HG02610 (cell line): ENCODE data around the gene A2ML1.
"Not testable (repeated sequence)": the region's sequence is repeated elsewhere in the genome, so short reads cannot be mapped to it uniquely, and the experiment has no call there.

Experiments
- ATAC-seq: cut with Tn5 transposase; IDR thresholded peaks from one replicate; pipeline ENCODE4 v1.9.1; 2021; ENCODE audit warnings: mild to moderate bottlenecking, moderate library complexity; ENCODE audit not compliant: unreplicated experiment

The A2ML1 gene

DNA sequence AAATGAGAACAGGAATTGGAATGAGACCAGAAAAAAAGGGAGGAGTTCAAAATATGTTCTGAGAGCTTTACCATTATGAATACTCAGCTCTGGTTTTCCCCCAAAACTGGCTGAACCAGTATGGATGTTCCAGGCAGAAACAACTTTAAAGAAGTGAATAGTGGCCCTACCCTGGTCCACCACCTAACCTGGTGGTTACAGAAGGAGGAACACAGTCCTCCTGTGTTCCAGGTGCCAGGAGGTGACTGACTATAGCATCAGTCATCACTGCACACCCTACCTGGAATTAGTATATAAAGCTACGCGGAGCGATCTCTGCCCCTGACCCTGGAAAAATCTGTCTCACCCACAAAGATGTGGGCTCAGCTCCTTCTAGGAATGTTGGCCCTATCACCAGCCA, at the start of gene A2ML1:
Gene A2ML1, plus strand, starts transcription at position 324 of the 400 bp plus-strand sequence. Its CDS starts 31 bp downstream, at position 355.
- ATAC-seq, result no peak

DNA sequence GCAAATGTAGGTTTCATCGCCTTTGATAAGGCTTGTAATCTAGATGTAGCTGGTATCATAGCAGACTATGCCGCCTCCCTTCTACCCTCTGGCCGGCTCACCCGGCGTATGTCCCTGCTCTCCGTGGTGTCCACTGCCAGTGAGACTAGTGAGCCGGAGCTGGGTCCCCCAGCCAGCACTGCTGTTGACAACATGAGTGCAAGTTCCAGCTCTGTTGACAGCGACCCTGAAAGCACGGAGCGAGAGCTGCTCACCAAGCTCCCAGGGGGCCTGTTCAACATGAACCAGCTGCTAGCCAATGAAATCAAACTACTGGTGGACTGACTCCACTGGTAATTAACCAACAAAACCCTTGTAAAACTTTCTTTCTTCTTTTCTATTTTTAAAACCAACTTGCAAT, 49.0 kb upstream of the A2ML1 start:
- ATAC-seq, result no peak

DNA sequence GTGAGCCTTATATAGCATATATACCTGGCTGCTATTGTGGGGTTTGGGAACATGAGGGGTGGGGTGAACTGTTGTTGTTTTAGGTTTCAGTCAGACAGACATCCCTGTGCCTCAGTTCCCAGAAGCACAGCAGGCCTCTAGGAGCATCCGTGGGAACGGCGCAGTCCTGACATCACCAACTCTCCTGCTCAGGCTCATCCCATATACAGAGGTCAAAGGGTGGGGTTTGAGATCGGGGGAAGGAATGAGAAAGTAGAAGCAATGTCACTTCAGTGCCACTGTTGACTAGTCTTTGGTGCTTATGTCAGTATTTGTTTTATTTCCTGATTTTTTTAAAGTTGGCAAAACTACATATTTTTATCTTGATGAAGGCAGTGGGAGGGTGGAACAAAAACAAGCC, 43.1 kb upstream of the A2ML1 start:
- no peak for ATAC-seq

DNA sequence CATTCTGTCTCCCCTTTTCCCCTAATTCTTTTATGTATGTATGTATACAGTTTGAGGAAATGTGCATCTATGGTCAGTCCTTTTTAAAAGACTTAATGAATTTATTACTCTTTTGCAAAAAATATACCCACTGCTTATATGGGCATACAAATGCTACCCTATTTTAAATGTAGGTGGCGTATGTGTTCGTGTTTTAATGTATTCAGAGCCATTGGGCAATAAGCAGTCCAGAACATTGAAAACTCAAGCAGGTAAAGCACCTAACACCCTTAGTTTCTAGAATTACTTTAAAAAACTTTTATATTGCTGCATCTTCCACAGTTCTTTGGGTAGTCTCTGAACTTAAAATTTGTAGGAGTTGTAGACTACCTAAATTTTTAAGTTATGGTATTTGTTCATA, 42.6 kb upstream of the A2ML1 start:
- ATAC-seq, result no peak

DNA sequence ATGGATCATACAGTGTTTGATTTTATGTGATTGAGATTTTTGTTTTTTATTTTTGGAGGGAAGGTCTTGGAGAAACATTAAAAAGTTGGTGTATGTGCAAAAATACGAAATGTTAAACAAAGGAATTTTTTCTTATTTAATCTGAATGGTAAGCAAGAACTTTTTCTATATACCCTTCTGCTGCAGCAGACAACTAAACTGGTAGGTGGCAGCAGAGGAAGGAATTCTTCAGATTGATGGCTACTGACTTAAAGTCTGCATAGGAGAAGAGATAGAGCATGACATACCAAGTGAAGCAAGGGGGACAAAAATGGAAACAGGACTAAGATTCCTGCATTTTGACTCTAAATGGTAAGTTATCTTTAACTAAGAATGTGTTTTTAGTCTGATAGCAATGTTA, 42.0 kb upstream of the A2ML1 start:
- no peak for ATAC-seq

DNA sequence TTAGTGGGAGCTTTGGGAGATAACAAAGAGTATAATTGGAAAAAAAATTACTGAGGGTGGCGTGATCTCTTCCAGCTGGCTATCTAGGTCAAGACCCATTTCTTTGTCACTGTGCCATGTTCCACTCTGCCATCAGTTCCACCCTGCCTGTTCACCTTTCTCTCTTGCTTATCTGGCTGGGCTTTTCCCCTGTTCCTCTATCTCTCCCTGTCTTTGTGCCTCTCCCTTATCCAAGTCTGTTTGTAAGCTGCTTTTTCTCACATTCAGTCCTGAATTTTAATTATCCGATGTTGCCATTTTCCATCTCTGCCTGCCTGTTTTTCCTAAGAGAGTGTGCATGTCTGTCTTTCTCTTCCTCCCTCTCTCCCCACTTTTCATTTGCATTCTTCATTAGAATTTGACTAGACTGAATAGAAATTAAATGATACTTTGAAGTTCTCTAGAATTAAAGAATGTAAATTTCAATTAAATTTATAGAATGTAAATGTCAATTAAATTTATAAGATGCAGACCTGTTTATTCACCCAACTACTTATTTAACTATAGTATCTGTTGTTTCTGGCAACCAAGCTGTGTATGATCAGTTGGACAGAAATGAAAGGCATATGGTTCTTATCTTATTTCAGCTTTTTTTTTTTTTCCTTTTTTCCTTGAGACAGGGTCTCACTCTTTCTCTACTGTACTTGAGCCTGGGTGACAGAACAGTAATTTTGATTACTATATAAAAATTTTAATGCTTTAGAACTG, 40.9 kb upstream of the A2ML1 start:
- ATAC-seq, result no peak

DNA sequence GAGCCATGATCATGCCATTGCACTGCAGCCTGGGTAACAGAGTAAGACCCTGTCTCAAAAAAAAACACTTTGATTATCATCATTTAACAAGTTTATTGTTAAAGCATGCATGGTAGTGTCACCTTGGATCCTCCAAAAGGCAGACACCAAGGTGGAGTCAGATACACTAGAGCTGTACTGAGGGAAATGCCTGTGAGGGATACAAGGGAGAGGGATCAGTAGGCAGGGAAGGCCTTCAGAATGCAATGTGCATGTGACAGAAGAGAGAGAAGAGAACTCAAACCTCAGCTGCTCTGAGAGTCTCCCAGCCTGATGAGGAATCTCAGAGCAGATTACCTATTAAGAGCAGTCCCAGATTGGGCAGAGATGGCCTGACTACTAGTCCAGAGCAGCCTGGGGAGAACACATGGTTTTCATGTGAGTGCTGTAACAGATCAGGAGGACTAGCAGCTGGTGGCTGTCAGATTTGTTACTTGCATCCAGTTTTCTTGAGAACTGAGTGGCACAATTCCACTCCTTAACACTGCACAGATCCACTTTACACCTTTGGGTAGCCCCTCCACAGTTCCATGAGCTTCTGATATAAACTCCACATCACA, 38.0 kb upstream of the A2ML1 start:
- ATAC-seq, result no peak

DNA sequence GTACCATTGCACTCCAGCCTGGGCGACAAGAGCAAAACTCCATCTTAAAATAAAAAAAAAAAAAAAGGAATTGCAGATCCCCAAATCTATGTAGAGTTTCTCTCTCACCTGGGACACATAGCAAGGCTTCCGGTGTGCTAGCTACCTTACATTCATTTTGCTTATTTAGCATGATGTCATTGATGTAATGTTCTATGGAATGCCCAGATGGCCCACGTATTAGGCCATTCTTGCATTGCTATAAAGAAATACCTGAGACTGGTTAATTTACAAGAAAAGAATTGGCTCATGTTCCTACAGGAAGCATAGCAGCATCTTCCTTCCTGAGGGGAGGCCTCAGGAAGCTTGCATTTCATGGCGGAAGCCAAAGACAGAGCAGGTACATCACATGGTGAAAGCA, 36.9 kb upstream of the A2ML1 start:
- no peak for ATAC-seq

DNA sequence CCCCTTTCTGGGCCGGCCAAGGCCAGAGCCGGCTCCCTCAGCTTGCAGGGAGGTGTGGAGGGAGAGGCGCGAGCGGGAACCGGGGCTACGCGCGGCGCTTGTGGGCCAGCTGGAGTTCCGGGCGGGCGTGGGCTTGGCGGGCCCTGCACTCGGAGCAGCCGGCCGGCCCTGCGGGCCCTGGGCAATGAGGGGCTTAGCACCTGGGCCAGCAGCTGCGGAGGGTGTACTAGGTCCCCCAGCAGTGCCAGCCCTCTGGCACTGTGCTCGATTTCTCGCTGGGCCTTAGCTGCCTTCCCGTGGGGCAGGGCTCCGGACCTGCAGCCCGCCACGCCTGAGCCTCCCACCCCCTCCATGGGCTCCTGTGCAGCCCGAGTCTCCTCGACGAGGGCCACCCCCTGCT, 35.2 kb upstream of the A2ML1 start:
- not testable (repeated sequence) for ATAC-seq

DNA sequence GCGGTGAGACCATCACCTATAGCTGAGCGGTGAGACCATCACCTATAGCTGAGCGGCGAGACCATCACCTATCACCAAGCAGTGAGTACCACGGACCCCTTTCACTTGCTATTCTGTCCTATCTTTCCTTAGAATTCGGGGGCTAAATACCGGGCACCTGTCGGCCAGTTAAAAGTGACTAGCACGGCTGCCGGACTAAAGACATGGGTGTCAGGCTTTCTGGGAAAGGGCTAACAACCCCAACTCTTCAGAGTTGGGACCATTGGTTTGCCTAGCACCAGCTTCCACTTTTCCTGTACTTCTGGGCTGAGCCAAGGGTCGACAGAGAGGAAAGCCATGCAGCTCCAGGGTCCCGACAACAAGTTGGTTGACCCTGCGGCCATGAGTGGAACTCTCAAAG, 33.7 kb upstream of the A2ML1 start:
- ATAC-seq, result not testable (repeated sequence)

DNA sequence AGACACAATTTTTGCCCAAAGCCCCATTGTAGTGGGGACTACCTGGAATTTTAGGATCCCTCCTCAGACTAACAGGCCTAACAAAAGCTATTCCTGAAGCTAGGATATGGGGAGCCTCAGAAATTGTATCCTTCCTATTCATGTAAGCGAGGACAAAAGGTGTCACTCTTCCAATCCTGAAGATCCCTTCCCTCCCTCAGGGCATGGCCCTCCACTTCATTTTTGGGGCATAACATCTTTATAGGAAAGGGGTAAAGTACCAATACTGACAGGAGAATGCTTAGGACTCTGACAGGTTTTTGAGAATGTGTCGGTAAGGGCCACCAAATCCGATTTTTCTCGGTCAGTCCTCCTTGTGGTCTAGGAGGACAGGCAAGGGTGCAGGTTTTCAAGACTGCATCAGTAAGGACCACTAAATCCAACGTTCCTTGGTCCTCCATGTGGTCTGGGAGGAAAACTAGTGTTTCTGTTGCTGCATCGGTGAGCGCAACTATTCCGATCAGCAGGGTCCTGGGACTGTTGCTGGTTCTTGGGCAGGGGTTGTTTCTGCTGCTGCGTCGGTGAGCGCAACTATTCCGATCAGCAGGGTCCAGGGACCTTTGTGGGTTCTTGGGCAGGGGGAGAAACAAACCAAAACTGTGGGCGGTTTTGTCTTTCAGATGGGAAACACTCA, 32.9 kb upstream of the A2ML1 start:
- not testable (repeated sequence) for ATAC-seq

DNA sequence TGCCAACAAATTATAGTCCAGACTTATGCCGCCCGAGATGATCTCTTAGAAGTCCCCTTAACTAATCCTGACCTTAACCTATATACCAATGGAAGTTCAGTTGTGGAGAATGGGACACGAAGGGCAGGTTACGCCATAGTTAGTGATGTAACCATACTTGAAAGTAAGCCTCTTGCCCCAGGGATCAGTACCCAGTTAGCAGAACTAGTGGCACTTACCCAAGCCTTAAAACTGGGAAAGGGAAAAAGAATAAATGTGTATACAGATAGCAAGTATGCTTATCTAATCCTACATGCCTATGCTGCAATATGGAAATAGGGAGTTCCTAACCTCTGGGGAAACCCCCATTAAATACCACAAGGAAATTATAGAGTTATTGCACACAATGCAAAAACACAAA, 29.2 kb upstream of the A2ML1 start:
- not testable (repeated sequence) for ATAC-seq

DNA sequence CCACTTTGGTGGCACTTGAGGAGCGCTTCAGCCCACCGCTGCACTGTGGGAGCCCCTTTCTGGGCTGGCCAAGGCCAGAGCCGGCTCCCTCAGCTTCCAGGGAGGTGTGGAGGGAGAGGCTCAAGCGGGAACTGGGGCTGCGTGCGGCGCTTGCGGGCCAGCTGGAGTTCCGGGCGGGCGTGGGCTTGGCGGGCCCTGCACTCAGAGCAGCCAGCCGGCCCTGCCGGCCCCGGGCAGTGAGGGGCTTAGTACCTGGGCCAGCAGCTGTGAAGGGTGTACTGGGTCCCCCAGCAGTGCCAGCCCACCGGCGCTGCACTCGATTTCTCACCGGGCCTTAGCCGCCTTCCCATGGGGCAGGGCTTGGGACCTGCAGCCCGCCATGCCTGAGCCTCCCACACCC, 27.8 kb upstream of the A2ML1 start:
- ATAC-seq, result not testable (repeated sequence)

DNA sequence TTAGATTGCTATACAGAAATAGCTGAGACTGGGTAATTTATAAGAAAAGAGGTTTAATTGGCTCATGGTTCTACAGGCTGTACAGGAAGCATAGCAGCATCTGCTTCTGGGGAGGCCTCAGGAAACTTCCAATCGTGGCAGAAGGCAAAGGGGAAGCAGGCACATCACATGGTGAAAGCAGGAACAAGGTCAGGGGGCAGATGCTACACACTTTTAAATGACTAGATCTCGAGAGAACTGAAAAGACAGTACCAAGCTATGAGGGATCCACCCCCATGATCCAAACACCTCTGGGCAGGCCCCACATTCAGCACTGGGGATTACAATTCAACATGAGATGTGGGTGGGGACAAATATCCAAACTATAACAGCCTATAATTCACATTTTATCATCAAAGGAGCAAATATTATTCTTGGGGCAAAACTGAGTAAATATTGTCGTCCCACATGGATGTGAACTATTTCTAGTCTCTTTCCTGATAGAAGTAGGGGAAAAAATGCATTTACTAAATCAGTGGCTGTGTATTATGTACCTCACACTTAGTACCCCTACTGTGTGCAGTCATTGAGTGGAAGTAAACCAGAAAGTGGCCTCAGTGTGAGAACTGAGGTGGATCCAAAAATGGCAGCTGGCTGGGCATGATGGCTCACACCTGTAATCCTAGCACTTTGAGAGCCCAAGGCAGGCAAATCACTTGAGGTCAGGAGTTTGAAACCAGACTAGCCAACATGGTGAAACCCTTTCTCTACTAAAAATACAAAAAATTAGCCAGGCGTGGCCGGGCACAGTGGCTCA, 25.4 kb upstream of the A2ML1 start:
- no peak for ATAC-seq

DNA sequence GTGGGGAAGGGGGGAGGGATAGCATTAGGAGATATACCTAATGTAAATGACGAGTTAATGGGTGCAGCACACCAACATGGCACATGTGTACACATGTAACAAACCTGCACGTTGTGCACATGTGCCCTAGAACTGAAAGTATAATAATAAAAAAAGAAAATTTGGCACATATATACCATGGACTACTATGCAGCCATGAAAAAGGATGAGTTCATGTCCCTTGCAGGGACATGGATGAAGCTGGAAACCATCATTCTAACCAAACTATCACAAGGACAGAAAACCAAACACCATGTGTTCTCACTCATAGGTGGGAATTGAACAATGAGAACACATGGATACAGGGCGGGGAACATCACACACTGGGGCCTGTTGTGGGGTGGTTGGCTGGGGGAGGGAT, 21.2 kb upstream of the A2ML1 start:
- ATAC-seq, result not testable (repeated sequence)

DNA sequence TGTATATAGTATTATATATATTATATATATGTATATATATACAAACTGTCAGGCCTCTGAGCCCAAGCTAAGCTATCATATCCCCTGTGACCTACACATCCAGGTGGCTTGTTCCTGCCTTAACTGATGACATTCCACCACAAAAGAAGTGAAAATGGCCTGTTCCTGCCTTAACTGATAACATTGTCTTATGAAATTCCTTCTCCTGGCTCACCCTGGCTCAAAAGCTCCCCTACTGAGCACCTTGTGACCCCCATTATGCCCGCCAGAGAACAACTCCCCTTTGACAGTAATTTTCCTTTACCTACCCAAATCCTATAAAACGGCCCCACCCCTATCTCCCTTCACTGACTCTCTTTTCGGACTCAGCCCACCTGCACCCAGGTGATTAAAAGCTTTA, 17.6 kb upstream of the A2ML1 start:
- not testable (repeated sequence) for ATAC-seq

DNA sequence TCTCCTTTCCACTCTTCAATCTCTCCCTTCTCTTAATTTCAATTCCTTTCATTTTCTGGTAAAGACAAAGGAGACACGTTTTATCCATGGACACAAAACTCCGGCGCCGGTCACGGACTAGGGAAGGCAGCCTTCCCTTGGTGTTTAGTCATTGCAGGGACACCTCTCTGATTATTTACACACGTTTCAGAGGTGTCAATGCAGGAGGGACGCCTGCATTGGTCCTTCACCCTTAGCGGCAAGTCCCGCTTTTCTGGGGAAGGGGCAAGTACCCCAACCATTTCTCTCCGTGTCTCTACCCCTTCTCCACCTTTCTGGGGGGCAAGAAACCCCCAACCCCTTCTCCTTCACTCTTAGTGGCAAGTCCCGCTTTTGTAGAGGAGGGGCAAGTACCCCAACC, 16.9 kb upstream of the A2ML1 start:
- not testable (repeated sequence) for ATAC-seq

DNA sequence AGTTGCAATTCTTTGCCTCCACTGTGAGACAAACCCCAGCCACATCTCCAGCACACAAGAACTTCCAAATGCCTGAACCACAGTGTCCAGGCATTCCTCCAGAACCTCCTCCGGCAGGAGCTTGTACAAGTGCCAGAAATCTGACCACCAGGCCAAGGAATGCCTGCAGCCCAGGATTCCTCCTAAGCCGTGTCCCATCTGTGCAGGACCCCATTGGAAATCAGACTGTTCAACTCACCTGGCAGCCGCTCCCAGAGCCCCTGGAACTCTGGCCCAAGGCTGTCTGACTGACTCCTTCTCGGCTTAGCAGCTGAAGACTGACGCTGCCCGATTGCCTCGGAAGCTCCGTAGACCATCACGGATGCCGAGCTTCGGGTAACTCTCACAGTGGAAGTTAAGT, 15.3 kb upstream of the A2ML1 start:
- ATAC-seq, result not testable (repeated sequence)

DNA sequence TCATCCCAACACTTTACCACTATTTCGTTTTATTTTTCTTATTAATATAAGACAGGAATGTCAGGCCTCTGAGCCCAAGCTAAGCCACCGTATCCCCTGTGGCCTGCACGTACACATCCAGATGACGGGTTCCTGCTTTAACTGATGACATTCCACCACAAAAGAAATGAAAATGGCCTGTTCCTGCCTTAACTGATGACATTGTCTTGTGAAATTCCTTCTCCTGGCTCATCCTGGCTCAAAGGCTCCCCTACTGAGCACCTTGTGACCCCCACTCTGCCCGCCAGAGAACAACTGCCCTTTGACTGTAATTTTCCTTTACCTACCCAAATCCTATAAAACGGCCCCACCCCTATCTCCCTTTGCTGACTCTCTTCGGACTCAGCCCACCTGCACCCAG, 12.3 kb upstream of the A2ML1 start:
- ATAC-seq, result not testable (repeated sequence)

DNA sequence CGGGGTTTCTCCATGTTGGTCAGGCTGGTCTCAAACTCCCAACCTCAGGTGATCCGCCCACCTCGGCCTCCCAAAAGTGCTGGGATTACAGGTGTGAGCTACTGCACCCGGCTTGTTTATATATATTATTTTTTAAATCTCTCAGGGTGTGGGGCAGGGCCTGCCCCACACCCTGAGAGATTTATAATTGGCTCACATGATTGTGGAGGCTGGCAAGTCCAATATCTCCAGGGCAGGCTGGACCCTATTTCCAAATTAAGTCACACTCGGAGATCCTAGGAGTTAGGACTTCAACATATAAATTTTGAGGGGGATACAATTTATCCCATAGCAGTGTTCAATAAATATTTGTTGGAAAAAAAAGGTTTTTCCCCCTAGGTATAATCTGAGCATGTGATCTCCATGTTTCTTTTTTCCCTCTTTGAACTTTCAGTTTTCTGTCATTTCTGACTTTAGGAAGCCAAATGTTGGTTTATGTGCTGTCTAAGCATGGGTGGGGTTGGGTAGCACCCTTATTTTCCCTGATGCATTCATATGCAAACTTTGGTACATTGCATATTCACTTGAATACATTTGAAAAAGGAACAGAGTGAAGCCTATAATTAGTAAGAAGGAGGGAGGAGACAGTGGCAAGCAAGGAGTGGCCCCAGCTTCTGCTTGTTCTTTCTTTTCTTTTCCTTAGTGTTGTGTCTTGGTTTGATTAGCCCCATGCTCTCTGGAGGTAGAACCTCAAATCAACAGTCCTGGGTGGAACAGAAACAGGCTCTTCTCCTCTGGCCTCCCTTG, 8.7 kb upstream of the A2ML1 start:
- ATAC-seq, result no peak
